ENCODE measurements around the gene SPTBN4. TPM values are rescaled to one million over a fixed set of nuclear protein-coding genes. Genes with fewer than 3 reads are reported as not detected.

Gene SPTBN4
- total and polyA plus RNA-seq, 10 donors = 0.30 to 2.3 (median 0.66) TPM

DNA sequence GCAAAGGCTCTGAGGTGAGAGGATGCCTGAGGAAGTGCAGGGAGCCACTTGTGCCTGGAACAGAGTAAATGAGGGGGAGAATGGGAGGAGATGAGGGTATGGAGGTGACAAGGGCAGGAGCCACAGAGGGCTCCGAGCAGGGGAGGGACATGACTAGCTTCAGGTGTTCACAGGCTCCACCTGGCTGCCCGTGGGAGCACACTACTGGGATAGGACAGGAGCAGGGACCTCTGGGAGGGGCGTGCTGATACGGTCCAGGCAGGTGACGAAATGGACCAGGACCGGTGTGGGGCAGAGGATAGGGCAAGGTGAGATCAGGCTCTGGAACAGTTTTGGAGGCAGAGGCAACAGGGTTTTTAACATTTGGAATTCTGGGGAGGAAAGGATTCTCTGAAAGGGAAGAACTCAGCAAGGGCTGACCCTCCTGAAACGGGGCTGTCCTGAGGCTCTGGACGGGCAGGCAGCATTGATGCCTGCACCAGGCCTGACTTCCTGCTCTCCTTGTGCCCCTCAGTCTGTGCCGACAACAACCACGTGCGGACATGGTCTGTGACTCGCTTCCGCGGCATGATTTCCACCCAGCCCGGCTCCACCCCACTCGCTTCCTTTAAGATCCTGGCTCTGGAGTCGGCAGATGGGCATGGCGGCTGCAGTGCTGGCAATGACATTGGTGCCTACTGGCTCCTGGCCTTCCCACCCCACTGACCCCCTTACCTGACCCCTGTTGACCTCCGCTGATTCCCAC lies 121.5 kb downstream of the SPTBN4 start:
- Histone ChIP-seq H3K36me3 (peaks cover 5 to 84% (median 62%) of the 10 kb centered on the region in 6 donors), H3K4me1 (peaks cover 0 to 34% (median 0%) of the 10 kb centered on the region in 6 donors), H3K4me3 (no peak overlapping the region), H3K27ac (no peak overlapping the region), H3K27me3 (replicated peaks in 1 of 7) (no peaks in the 10 kb centered on the region), H3K9me3 (peaks cover 0 to 6% (median 0%) of the 10 kb centered on the region in 8 donors)
- WGBS, 5 donors = 89 to 96% (median 94%) methylated on average over 19 of the region's 19 CpGs
- TF ChIP-seq, protein P1, sequence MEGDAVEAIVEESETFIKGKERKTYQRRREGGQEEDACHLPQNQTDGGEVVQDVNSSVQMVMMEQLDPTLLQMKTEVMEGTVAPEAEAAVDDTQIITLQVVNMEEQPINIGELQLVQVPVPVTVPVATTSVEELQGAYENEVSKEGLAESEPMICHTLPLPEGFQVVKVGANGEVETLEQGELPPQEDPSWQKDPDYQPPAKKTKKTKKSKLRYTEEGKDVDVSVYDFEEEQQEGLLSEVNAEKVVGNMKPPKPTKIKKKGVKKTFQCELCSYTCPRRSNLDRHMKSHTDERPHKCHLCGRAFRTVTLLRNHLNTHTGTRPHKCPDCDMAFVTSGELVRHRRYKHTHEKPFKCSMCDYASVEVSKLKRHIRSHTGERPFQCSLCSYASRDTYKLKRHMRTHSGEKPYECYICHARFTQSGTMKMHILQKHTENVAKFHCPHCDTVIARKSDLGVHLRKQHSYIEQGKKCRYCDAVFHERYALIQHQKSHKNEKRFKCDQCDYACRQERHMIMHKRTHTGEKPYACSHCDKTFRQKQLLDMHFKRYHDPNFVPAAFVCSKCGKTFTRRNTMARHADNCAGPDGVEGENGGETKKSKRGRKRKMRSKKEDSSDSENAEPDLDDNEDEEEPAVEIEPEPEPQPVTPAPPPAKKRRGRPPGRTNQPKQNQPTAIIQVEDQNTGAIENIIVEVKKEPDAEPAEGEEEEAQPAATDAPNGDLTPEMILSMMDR (IDR thresholded peaks at IDR 0.05 in 8 of 11, conservative IDR thresholded peaks at IDR 0.05 in 3 of 11) = no peak
- peak in 1 of 3 donors; percentile 41 for TF ChIP-seq POLR2AphosphoS5 (IDR thresholded peaks at IDR 0.05)
- intact Hi-C loops (cut with DNase I; ENCODE audit: low total_unique reads) = no loop called here
- peak; percentile 74 for DNase-seq

DNA sequence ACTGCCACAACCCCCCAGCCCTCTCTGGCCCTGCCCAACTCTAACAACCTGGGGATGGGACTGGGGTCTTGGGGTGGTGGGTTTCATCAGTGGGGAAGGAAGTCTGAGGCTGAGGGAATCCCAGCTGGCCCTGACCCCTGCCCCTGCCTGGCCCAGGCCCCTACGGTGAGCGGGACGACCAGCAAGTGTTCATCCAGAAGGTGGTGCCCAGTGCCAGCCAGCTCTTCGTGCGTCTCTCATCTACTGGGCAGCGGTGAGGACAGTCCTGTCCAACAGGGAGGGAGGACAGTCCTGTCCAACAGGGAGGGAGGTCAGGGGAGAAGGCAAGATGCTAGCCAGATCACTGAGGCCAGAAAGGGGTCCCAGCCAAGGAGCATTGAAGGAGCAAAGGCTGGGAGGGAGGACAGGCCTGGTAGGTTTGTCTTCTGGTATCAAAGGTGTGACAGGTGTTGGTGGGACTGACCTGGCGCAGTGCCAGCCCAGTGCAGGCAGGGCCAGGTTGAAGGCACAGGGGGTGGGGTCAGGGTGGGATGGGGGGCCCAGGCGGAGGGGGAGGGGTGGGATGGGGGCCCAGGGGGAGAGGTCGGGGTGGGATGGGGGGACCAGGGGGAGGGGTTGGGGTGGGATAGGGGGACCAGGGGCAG lies 122.2 kb downstream of the SPTBN4 start:
- H3K27me3 ChIP-seq (replicated peaks in 1 of 7) = no peaks in the 10 kb centered on the region
- no peak for DNase-seq
- peaks cover 0 to 6% (median 0%) of the 10 kb centered on the region in 8 donors for H3K9me3 ChIP-seq
- 83 to 94% (median 91%) methylated on average over 7 to 9 of the region's 9 CpGs for WGBS, 5 donors
- H3K36me3 ChIP-seq = peaks cover 5 to 77% (median 54%) of the 10 kb centered on the region in 6 donors
- peak in 1 of 3 donors; percentile 7 for TF ChIP-seq POLR2AphosphoS5 (IDR thresholded peaks at IDR 0.05)
- TF ChIP-seq, protein P1 (IDR thresholded peaks at IDR 0.05 in 8 of 11, conservative IDR thresholded peaks at IDR 0.05 in 3 of 11) = no peak
- intact Hi-C loops (cut with DNase I; ENCODE audit: low total_unique reads) = no loop called here
- no peak overlapping the region for H3K27ac ChIP-seq
- H3K4me3 ChIP-seq = no peak overlapping the region
- H3K4me1 ChIP-seq = peaks cover 0 to 29% (median 0%) of the 10 kb centered on the region in 6 donors

DNA sequence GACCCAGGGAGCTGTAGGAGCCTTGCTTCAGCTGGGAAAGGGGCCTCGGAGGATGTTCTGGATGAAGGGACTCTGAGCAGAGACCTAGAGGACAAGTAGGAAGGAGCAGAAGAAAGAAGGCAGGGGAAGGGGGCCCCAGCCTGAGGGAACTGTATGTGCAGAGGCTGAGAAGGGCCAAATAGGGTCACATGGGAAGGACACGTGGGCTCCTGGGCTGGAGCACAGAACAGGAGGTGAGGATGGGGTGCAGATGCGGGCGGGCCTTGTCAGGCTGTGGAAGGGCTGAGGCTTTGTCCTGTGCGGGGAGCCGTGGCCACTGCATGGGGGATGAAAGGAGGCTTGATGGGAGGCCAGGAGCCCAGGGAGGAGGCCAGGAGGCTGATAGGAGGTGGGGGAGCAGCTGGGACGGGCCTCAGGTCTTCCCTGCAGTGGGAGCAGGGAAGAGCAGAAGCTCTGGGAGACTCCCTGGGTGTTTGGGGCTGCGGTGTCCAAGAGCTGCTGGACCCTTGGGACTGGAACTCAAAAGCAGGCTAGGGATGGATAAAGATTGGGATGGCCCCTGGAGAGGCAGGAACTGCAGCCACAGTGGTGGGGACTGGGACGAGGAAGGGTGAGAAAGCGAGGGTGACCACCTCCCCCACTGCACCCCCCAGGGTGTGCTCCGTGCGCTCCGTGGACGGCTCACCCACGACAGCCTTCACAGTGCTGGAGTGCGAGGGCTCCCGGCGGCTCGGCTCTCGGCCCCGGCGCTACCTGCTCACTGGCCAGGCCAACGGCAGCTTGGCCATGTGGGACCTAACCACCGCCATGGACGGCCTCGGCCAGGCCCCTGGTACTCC lies 123.0 kb downstream of the SPTBN4 start:
- Histone ChIP-seq H3K4me3 (no peak overlapping the region), H3K9me3 (peaks cover 0 to 6% (median 0%) of the 10 kb centered on the region in 8 donors), H3K27ac (no peak overlapping the region), H3K4me1 (peaks cover 0 to 29% (median 0%) of the 10 kb centered on the region in 6 donors), H3K27me3 (replicated peaks in 1 of 7) (peaks cover 0 to 6% (median 0%) of the 10 kb centered on the region in 7 donors), H3K36me3 (peaks cover under 1 to 69% (median 47%) of the 10 kb centered on the region in 6 donors)
- DNase-seq = no peak
- intact Hi-C loops (cut with DNase I; ENCODE audit: low total_unique reads) = loop anchor here (10.0 kb wide), 1 partner anchor 55 kb away; no protein-coding TSS in a partner anchor
- WGBS, 5 donors = 91 to 98% (median 94%) methylated on average over 24 to 26 of the region's 26 CpGs
- peak in 1 of 3 donors; percentile 60 for TF ChIP-seq POLR2AphosphoS5 (IDR thresholded peaks at IDR 0.05)
- TF ChIP-seq POLR2A (IDR thresholded peaks at IDR 0.05) = no peak
- TF ChIP-seq, protein P1 (IDR thresholded peaks at IDR 0.05 in 8 of 11, conservative IDR thresholded peaks at IDR 0.05 in 3 of 11) = no peak
